IPS-15b (cell line): ENCODE data around the gene LAD1.

Experiments used
- H3K27me3 ChIP-seq: one replicate; pipeline ENCODE4 v1.6.1; 2013; ENCODE audit warnings: low read length; ENCODE audit not compliant: control insufficient read depth, insufficient read depth
- H3K36me3 ChIP-seq: one replicate; pipeline ENCODE4 v1.6.1; 2013; ENCODE audit warnings: low read length; ENCODE audit not compliant: control insufficient read depth, insufficient read depth
- H3K4me1 ChIP-seq: one replicate; pipeline ENCODE4 v1.6.1; 2013; ENCODE audit warnings: mild to moderate bottlenecking, low read length; ENCODE audit not compliant: control insufficient read depth, insufficient read depth
- H3K4me3 ChIP-seq: one replicate; pipeline ENCODE4 v1.5.1; 2013; ENCODE audit warnings: low read depth, low read length
- H3K9ac ChIP-seq: one replicate; pipeline ENCODE4 v1.6.1; 2013; ENCODE audit warnings: low read depth, mild to moderate bottlenecking, low read length
- H3K9me3 ChIP-seq: one replicate; pipeline ENCODE4 v1.6.1; 2013; ENCODE audit warnings: mild to moderate bottlenecking, low read length; ENCODE audit not compliant: control insufficient read depth, insufficient read depth

LAD1 gene, protein sequence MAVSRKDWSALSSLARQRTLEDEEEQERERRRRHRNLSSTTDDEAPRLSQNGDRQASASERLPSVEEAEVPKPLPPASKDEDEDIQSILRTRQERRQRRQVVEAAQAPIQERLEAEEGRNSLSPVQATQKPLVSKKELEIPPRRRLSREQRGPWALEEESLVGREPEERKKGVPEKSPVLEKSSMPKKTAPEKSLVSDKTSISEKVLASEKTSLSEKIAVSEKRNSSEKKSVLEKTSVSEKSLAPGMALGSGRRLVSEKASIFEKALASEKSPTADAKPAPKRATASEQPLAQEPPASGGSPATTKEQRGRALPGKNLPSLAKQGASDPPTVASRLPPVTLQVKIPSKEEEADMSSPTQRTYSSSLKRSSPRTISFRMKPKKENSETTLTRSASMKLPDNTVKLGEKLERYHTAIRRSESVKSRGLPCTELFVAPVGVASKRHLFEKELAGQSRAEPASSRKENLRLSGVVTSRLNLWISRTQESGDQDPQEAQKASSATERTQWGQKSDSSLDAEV

DNA sequence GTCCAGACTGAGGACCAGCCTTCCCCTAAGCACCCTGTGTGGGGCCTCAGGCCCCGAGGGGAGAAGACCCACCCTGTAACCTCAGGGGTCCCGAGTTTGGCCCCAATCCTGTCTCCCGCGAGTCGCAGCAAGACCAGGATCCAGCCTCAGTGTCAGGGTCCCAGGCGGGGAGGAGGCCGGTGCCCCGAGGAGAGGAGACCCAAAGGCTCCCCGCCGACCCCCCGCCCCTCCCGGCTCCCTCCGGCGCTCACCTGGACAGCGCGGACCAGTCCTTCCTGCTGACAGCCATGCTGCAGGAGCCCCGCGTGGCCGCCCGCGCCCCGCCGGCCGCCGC lies at the start of gene LAD1:
TSS of gene LAD1 (minus strand) at position 307 of the 334 bp plus-strand sequence. CDS start at position 289, 18 bp downstream.
- H3K4me3 ChIP-seq: peak within 1 kb of the TSS; percentile 69
- H3K9me3 ChIP-seq: no peaks in the 10 kb centered on the region
- peaks cover 33% of the 10 kb centered on the region for H3K27me3 ChIP-seq
- H3K36me3 ChIP-seq: no peaks in the 10 kb centered on the region
- H3K4me1 ChIP-seq: peaks cover 11% of the 10 kb centered on the region
- H3K9ac ChIP-seq: peak within 1 kb of the TSS; percentile 84

DNA sequence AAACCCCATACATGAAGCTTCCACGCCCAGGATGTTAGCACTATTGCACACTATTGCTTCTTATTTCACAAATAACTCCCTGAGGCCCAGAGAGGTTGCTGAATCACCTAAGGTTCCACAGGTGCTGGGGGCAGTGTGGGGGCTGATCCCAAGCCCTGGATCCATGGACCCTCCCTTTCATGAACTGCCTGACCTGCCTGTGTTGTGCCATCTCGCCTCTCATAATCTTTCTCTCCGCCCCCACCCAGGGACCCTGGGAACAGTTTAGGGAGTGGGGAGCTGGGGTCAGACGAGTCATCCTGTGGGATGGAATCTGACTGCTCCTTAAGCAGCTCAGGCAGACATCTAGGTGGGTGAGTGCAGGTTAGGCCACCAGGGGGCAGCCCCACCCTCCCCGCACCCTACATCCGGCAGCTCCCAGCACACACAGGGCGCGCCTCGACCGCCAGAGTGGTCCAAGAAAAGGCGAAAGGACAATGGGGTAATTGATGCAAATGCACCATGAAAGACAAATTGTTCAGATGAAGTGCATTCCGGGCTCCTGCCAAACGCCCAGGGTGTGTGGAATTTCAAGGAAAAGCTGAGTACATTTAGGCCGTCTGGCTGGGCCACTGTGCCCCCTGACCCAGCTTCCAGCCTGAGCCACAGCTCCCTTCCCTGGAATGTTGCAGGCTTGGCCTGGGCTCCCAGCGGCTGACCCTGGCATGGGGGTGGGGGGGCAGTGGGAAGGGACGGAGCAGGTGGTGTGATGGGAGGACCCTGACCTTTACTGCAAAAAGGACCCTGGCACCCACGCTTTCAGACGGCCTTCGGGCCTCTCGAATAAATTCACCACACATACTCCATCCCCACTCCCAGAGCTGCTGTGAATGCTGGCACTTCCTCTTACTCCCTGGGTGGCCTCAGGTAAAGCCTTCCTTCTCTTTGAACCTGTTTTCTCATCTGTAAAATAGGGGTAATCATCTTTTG lies 49.1 kb upstream of the LAD1 start:
- no peak overlapping the region for H3K9ac ChIP-seq
- H3K4me3 ChIP-seq: peak overlapping the region; percentile 27
- no peaks in the 10 kb centered on the region for H3K36me3 ChIP-seq

GRCh38 chr1:201445310-201445709 lies 46.2 kb upstream of the LAD1 start:
- Histone ChIP-seq H3K9ac (no peak overlapping the region), H3K4me1 (peaks cover 16% of the 10 kb centered on the region), H3K27me3 (peaks cover 3% of the 10 kb centered on the region), H3K4me3 (no peak overlapping the region), H3K36me3 (no peaks in the 10 kb centered on the region), H3K9me3 (no peaks in the 10 kb centered on the region)

More for the DNA sequence above, 49.1 kb upstream of the LAD1 start:
- Histone ChIP-seq H3K9me3 (no peaks in the 10 kb centered on the region), H3K4me1 (peaks cover 19% of the 10 kb centered on the region), H3K27me3 (peaks cover 3% of the 10 kb centered on the region)

DNA sequence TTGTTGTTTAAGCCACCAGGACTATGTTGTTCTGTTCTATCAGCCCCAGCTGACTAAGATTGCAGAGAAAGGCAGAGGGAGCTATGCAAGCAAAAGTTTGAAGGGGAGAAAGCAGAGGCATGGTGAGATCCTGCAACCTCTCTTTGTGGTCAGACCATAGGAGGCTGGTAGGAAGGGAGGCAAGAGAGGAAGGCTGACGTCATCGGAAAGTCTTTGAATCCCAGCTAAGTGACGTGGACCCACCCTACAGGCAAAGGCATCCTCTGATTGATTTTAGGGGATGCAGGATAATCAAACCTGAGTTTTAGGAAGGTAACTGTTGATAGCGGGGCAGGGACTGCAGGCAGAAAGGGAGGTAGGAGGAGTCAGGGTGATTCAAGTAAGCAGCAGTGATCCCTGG lies 45.7 kb upstream of the LAD1 start:
- Histone ChIP-seq H3K4me3 (no peak overlapping the region), H3K27me3 (peaks cover 3% of the 10 kb centered on the region), H3K4me1 (peaks cover 16% of the 10 kb centered on the region), H3K9me3 (no peaks in the 10 kb centered on the region), H3K9ac (no peak overlapping the region), H3K36me3 (no peaks in the 10 kb centered on the region)

DNA sequence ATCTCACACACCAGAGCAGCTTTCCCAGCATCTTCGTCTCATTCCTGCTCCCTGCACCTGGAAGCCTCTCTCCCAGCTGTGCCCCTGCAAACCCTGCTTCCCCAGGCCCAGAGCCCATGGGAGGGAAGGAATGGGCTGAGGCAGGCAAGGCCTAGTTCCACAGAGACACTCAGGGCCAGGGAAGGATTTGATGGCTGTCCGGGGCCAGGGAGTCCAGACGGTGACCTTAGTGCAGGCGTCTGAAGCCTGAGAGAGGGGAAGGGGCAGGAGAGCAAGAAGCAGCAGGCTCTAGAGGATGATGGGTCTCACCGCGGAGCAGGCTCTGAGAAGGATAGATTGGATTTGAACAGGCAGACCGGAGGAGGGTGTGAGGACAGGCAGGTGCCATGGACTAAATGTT lies 44.6 kb upstream of the LAD1 start:
- Histone ChIP-seq H3K9ac (no peak overlapping the region), H3K4me3 (no peak overlapping the region), H3K27me3 (peaks cover 3% of the 10 kb centered on the region), H3K9me3 (no peaks in the 10 kb centered on the region), H3K36me3 (no peaks in the 10 kb centered on the region), H3K4me1 (peaks cover 11% of the 10 kb centered on the region)

GRCh38 chr1:201436969-201437368 lies 37.8 kb upstream of the LAD1 start:
- Histone ChIP-seq H3K4me1 (peaks cover 6% of the 10 kb centered on the region), H3K4me3 (no peak overlapping the region), H3K9me3 (no peaks in the 10 kb centered on the region), H3K36me3 (no peaks in the 10 kb centered on the region), H3K27me3 (no peaks in the 10 kb centered on the region), H3K9ac (no peak overlapping the region)

DNA sequence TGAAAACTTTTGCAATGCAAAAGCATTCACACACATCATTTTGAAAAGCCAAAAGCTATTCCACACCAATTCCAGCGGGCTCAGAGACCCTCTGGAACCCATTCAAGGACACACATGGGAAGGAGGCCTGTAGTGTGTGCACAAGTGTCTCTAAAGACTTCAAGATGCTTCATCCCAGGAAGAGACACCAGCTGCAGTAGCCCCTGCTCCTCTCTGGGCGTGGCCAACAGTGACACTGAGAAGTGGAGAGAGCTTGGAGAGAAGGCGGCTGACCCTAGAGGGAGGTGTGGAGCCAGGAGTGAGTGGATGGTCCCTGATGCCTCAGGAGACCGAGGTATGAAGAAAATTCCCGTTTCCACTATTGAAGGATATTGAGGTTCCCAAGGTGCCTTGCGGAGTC lies 37.3 kb upstream of the LAD1 start:
- Histone ChIP-seq H3K36me3 (no peaks in the 10 kb centered on the region), H3K9ac (no peak overlapping the region), H3K4me3 (no peak overlapping the region), H3K27me3 (no peaks in the 10 kb centered on the region), H3K9me3 (no peaks in the 10 kb centered on the region), H3K4me1 (peaks cover 6% of the 10 kb centered on the region)

GRCh38 chr1:201434266-201434665 lies 35.1 kb upstream of the LAD1 start:
- peaks cover 6% of the 10 kb centered on the region for H3K4me1 ChIP-seq
- H3K9me3 ChIP-seq: no peaks in the 10 kb centered on the region
- H3K36me3 ChIP-seq: no peaks in the 10 kb centered on the region
- no peak overlapping the region for H3K9ac ChIP-seq
- no peak overlapping the region for H3K4me3 ChIP-seq
- no peaks in the 10 kb centered on the region for H3K27me3 ChIP-seq

DNA sequence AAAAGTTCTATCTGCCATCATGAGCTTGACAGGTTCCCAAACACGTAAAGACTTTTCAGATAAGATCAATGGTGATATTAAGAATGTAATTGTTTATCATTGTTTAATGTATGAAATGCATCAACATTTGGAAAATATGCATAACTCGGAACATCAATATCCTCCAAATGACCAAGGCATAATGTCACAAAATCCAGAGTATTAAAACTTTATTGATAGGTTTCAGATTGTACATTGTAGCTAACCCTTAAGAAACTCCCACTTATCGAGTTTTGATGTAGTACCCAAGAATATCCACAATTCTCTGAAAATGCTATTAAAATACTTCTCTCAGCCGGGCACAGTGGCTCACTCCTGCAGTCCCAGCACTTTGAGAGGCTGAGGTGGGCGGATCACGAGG lies 34.5 kb upstream of the LAD1 start:
- Histone ChIP-seq H3K4me3 (no peak overlapping the region), H3K4me1 (peaks cover 6% of the 10 kb centered on the region), H3K9ac (no peak overlapping the region), H3K36me3 (no peaks in the 10 kb centered on the region), H3K9me3 (no peaks in the 10 kb centered on the region), H3K27me3 (no peaks in the 10 kb centered on the region)

DNA sequence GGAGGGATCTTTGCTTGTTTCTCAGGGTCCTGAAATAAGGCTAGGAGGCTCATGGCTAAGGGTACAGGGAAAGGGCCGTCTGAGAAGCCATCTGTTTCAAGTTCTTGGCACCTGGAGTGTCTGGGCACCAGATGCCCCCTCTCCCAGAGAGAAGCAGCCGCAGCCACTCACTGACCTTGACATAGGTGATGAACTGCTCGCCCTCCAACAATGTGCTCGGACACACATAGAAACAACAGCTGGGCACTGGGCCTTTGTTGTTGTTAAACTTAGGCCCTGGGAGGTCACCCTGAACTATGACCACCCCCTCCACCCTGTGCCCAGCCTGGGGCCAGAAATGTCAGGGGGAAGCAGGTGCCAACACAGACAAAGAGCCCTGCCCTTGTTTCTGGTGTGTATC lies 31.7 kb upstream of the LAD1 start:
- H3K27me3 ChIP-seq: no peaks in the 10 kb centered on the region
- peaks cover under 1% of the 10 kb centered on the region for H3K4me1 ChIP-seq
- no peaks in the 10 kb centered on the region for H3K9me3 ChIP-seq
- H3K4me3 ChIP-seq: no peak overlapping the region
- no peak overlapping the region for H3K9ac ChIP-seq
- H3K36me3 ChIP-seq: no peaks in the 10 kb centered on the region

DNA sequence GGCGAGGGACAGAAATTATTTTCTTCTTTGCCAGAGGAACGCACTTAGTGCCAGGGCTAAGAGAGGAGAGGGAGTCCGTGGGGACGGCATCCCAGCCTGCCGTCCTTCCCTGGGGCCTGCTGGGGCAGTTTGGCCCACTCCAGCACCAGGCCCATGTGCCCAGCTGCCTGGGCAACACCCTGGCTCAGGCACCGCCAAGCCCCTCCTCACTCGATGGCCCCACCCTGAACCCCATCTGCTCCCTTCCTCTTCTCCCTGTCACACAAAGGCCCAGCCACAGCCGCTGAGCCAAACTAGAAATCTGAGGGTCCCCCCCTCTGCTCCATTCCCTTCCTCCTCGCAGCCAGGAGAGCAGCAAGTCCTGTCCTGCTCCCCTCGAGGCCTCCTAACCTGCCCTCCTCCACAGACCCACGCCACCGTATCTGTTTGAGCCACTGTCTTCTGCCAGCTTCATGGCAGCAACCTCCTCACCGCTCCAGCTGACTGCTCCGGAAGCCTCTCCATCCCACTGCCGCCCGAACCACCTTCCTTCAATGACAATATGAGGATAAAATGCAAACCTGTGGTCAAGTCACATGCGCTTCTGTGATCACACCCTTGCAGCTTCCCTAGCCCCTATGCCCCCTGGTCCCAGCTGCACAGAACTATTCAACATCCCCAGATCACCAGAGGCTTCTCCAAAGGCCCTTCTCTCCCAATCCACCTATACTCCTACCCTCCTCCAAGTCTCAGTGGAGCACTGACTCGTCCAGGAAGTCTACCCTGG lies 30.8 kb upstream of the LAD1 start:
- no peak overlapping the region for H3K9ac ChIP-seq

More for the DNA sequence above, 30.8 kb upstream of the LAD1 start:
- H3K4me1 ChIP-seq: no peaks in the 10 kb centered on the region
- H3K9me3 ChIP-seq: no peaks in the 10 kb centered on the region
- H3K27me3 ChIP-seq: no peaks in the 10 kb centered on the region
- H3K4me3 ChIP-seq: no peak overlapping the region
- no peaks in the 10 kb centered on the region for H3K36me3 ChIP-seq
